ENCODE data around the gene ATP7B.

- TF ChIP-seq POLR2A (IDR thresholded peaks at IDR 0.05; ENCODE audit: low read length) (no peak), GATA1 (IDR thresholded peaks at IDR 0.05; ENCODE audit: low read depth, low read length) (no peak)
These were observed 94.3 kb downstream of the ATP7B start for GRCh38 chr13:51916962-51917361.
